ENCODE measurements around the gene CATSPERD. TPM values are rescaled to one million over a fixed set of nuclear protein-coding genes. Genes with fewer than 3 reads are reported as not detected.

CATSPERD gene
- polyA plus RNA-seq, 1 donor = not detected

DNA sequence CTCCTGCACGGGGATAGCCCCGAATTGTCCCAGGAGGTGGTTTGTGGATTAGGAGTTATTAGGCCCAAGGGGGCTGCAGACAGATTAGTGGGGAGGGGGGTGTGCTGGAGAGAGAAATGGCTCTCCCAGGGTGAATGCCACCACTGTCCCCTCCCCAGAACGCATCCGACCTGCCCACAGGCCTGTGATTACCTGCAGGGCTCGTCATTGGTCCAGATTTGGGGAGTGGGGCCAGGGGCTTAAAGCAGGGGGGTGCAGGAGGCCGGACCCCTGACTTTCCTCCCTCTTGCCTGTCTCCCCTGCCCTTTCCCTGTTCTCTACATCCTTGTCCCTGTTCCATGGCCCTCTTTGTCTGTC is 85.7 kb downstream of the CATSPERD start:
- DNase-seq = no peak

DNA sequence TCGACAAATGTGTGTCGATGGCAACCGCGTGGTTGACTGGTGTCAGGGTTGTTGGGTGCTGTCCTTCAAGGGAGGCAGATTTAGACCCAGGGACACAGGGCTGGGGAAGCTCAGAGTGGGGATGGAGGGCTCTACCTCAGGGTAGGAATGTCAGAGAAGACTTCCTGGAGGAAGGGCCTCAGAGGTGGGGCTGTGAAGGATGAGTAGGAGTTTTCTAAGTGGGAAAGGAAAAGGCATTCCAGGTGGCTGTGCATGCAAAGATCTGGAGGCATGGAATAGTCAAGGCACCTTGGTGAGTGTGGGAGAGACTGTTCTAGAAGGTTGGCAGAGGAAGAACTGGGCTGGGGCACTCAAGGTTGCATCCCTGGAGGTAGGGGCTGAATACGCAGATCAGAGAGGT is 86.5 kb downstream of the CATSPERD start:
- no peak for DNase-seq

DNA sequence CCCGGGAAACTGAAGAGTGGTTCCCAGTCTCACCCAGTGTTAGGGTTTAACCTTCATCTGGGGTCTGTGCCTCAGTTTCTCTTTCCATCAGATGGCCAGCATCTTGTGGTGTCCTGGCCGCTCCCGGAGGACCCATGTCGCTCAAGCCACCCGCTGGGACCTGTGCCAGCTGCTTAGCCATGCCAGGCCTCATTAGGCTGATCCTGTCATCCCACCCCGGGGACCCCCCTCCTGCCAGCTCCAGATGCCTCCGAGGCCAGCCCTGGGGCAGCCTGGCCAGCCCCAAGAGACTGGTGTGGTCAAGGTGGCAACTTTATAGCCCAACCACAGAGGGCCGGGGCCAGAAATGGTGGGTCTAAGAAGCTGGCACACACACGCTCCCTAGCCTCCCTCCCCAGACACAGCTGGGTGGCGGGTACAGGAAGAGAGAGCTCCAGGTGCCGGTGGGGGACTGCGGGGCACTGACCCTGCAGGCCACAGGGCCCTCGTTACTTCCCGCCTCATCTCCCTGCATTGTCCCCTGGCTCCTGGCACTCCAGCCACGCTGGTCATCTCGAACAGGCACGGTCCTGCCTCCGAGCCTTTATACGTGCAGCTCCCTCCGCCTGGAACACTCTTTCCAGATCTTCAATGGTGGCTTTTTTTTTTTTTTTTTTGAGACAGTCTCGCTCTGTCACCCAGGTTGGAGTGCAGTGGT is 87.8 kb downstream of the CATSPERD start:
- DNase-seq = no peak

DNA sequence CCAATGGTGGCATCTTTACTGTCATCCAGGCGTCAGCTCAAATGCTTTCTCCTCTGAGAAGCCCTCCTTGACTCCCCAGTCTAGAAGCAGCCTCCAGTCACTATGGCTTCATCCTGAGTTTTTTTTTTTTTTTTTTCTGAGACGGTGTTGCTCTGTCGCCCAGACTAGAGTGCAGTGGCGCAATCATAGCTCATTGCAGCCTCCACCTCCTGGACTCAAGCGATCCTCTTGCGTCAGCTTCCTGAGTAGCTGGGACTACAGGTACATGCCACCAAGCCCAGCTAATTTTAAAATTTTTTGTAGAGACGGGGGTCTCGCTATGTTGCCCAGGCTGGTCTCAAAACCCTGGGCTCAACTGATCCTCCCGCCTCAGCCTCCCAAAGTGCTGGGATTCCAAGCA is 88.6 kb downstream of the CATSPERD start:
- no peak for DNase-seq

DNA sequence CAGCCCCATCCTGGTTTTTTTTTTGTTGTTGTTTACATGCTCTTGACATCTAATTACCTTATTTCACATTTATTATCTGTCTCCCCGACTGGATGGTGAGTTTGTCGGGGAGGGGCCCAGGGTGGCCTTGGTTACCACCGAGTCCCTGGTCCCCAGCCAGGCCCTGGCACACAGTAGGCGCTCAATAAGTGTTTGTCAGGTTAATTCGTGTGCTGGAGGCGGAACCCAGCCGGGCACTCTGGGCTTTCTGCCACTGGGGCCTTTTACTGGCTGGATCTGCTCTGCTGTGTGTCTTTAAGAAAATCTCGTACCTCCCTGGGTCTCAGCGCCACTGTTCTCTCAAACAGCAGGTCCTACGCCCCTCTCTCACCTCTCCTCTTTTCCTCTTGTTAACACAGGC is 89.0 kb downstream of the CATSPERD start:
- DNase-seq = no peak

DNA sequence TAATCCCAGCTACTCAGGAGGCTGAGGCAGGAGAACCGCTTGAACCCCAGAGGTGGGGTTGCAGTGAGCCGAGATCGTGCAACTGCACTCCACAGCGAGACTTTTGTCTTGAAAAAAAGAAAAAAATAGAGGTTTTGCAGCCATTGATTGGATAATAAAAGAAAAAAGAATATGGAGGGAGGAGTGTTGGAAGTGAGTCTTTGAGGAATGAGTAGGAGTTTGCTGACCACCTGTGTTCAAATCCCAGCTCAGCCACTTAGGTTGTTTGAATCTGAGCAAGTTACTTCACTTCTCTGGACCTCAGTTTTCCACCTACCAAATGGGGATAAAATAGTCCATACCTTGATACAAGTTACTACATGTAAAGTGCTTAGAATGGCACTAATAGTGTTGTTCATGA is 90.7 kb downstream of the CATSPERD start:
- DNase-seq = no peak

DNA sequence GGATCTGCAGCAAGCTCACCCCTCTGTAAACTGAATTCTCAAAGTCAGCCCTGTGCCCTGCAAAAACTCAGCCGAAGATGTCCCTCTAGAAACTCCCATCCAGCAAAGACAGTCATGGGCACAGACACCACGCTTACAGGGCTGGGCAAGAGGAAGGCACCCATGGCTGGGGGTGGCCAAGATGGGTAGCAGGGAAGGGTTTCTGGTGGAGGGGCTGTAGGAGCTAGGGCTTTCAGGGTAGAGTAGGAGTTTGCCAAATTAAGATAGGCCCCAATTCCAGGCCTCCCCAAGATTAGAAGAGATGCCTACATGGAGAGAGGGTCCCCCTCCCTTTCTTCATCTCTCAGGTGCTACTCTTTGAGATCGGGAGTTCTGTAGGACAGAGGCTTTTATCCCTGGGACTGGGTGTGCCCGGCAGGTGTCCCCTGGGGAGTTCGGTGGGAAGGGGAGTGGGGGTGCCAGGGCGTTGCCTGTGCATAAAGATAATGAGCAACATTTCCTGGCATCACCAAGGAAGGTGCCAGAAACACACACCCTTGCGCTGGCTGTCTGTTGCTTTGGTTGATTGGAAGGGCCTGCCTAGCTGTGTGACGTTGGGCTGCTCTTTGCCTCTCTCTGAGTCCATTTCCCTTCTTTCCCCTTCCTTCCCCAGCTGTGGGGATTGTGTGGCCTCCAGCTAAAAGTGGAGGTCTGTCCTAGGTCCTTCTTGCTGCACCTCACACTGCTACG is 93.8 kb downstream of the CATSPERD start:
- DNase-seq = no peak

DNA sequence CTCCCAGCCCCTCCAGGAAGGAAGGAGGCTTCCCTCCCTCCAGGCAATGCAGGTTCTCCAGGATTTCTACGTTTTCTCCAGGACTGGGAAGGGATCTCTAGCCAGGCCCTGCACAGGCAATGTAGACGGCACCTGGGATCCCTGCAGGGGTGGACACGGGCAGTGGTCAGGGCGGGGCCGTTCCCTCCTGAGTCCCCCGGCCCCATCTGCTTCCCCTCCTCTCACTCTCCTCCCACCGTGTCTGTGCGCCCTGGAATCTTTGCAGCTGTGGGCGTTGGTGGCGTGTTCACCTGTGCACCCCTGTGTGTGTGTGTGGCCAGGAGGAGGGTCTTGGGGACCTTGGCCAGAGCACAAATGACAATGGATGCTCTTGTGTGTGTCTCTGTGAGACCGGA is 94.4 kb downstream of the CATSPERD start:
- no peak for DNase-seq

DNA sequence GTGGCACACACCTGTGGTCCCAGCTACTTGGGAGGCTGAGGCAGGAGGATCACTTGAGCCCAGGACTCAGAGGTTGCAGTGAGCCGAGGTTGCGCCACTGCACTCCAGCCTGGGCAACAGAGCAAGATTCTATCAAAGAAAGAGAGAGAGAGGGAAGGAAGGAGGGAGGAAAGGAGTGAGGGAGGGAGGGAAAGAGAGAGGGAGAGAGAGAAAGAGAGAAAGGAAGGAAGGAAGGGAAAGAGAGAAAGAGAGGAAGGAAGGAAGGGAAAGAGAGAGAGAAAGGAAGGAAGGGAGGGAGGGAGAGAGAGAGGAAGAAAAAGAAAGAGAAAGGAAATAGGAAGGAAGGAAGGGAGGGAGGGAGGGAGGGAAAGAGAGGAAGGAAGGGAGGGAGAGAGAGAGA is 96.8 kb downstream of the CATSPERD start:
- no peak for DNase-seq

DNA sequence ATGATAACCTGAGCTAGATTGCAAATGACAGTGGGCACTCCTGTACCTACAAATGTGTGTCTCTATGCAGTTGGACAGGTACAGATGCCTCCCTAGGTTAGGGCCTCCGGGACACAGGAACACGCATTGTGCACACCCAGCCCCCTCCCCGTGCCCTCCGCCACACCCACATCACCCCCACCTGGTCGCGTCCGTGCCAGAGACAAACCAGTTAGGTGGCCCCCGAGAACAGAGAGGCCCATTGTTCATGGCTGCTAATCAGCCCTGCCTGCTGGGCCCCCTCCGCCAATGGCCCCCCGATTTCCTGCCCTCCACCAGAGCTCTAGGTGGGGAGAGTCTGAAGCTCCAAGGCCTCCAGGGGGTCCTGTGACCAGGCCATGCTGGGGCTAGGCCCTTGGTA is 98.2 kb downstream of the CATSPERD start:
- DNase-seq = no peak

DNA sequence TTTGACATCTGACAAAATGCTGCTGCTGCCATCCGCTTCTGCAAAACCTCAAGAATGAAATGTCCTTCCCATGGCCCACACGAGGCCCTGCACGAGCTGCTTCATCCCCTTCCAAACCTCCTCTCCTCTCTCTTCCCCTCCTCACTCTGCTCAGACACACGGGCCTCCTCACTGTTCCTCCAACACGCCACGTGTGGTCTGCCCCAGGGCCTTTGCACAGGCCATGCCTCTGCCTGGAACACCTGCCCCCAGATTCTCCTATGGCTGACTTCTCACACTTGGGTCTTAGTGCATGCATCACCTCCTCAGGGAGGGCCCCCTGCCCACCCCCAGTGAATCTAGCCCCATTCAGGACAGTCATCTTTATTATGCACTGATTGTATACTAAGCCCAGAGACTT is 100.3 kb downstream of the CATSPERD start:
- DNase-seq = no peak

DNA sequence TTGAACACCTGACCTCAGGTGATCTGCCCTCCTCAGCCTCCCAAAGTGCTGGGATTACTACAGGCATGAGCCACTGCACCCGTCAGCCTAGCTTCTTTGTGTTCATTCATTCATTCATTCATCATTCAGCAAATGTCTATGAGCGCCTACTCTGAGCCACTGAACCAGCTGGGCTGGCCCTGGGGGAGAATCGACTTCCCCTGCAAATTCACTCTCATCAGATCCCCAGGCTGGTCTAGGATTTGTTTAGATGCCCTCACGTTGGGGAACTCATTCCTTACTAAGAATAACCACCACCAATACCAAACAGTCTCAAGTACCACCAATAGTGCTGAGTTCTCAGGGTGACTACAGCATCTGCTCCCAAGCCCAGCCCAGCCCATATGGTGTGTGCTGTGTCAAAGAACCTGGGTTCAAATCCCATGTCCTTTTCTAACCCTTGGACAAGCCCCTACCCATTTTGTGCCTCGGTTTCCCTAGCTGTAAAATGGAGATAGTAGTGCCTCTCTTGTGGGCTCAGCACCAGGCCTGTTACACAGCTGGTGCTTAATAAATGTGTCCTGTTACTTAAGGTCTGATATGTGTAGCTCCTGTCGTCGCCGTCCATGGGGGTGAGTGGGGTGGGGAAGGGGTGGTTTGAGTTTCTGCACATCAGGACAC is 101.2 kb downstream of the CATSPERD start:
- DNase-seq = no peak

DNA sequence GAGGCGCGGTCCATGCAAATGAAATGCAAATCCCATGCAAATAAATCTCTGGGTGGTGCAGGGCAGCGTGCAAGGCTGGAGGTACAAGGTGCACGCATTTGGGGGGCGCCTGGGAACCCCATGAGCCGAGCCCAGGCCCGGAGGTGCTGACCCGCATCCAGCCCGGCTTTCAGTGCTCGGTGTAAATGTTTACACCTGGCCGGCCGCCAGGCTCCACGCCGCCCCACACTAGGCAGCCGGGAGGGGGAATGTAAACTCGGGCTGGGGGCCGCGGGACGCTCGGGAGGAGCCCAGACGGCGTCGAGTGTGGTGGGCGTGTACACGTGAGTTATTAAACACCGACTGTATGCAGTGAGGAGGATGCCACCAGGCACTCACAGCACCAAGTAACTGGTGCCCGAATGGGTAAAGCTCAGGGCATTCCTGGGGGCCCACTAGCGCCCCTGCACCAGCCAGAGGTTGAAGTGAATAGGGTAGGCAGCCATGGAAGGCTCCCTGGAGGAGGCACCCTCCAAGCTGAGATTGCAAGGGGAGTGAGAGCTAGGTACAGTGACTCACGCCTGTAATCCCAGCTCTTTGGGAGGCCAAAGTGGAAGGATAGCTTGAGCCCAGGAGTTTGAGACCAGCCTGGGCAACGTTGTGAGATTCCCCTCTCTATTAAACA is 101.9 kb downstream of the CATSPERD start:
- no peak for DNase-seq

DNA sequence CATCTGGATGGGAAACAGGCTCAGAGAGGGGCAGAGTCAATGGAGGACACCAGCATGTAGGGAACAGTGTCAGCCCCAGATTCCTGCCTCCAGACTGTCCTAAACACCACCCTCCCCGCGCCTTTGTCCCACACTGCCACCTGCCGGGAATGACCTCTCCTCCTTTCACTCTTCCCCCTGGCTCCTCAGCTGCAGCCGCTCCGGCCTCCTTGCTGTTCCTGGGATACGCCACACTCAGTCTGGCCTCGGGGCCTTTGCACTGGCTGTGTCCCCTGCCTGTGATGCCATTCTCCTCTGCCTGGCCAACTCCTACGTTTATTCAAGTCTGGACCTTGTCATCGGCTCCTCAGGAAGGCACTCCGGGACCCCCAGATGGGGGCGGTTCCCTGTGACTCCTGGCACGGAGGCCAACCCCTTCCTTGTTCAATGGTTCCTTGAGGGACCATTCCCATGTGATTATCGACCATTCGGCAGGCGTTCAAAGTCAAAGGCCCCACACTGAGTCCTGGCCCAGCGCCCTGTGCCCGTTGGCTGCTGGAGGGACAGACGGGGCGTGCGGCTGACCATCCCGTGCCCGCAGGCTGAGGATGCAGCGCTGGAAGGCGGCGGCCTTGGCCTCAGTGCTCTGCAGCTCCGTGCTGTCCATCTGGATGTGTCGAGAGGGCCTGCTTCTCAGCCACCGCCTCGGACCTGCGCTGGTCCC is 103.3 kb downstream of the CATSPERD start:
- no peak for DNase-seq

DNA sequence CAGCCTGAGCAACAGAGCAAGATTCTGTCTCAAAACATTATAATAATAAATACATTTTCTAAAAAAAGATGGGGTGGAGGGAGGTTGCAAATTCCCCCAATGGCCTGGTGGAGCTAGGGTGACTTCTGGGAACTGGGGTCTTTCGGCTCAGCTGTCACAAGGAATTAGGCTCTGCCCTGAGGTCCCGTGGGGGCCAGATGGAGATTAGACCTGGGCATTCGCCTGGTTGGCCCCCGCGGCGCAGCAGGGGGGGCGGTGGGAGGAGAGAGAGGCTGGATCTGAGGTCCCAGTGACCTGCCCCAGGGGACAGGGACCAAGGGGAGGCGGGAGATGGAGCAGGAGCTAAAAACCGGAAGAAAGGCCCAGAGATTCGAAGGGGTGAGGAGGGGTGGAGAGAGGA is 104.3 kb downstream of the CATSPERD start:
- DNase-seq = no peak

DNA sequence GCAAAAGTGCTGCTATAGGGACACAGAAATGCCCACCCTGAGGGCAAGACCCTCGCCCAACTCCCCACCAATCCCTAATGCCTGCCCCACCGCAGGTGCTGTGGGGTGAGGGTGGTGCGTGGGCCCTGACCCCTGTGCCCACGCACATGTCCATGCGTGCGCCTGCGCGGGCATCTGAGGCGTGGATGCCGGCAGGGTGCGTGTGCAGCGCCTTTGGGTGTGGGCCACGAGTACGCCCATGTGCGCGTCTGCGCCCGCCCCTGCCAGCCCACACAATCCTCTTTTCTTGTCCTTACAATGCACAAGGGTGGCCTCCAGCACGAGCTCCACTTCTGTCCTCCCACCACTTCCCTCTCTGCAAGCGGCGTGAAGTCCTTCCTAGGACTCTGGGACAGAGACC is 104.7 kb downstream of the CATSPERD start:
- no peak for DNase-seq

DNA sequence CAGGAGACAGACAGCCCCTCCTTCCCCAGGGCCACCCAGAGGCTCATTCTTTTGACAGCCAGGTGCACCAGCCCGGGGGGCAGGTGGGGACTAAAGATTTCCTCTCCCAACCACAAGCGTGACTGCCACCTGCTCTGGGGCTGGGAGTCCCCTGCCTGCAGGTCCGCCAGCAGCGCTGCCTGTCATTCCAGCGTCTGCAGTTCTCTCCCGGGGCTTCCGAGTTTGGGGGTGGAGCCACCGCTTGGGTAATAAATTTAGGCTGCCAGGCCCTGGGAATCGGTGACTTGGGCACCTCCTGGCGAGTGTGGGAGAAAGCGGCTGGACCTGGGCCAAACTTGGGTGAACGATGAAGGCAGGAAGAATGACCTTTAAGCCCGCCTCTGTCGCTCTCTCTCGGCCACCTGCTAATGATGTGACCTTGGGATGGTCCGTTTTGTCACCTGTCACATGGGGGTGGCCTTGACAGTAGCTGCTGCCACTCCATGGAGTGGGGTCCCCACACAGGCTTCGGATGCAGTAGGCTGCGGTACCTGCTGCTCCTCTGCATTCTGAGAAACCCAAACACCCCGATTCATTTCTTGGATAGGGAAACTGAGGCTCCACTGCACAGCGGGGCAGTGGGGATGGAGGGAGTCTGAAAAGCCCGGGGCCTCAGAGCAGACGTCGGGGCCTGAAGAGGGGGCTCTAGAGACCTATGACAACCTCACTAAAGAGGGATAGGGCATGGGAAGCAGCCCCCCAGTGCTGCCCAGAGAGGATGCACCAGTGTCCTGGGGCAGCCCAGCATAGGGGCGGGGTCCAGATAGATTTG is 106.3 kb downstream of the CATSPERD start:
- DNase-seq = peak; percentile 82

DNA sequence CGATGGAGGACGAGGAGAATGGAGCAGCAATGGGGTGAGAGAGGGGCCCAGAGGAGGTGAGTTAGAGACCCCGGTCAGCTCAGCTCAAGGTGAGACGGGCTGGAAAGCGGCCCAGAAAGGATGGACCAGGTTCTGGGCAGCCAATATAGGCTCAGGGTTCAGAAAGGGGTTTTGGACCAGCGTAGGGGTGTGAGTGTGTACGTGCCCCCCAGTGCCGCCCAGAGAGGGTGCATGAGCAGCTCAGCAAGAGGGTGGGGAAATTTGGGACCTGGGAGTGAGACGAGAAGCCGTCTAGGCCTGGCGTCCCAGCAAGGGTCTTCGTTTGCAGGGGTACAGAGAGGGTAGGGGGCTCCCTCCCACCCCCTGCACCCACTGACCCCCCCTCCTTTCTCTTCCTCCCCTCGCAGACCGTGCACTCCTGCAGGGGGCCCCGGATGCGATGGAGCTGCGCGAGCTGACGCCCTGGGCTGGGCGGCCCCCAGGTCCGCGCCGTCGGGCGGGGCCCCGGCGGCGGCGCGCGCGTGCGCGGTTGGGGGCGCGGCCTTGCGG is 107.0 kb downstream of the CATSPERD start:
- DNase-seq = no peak

DNA sequence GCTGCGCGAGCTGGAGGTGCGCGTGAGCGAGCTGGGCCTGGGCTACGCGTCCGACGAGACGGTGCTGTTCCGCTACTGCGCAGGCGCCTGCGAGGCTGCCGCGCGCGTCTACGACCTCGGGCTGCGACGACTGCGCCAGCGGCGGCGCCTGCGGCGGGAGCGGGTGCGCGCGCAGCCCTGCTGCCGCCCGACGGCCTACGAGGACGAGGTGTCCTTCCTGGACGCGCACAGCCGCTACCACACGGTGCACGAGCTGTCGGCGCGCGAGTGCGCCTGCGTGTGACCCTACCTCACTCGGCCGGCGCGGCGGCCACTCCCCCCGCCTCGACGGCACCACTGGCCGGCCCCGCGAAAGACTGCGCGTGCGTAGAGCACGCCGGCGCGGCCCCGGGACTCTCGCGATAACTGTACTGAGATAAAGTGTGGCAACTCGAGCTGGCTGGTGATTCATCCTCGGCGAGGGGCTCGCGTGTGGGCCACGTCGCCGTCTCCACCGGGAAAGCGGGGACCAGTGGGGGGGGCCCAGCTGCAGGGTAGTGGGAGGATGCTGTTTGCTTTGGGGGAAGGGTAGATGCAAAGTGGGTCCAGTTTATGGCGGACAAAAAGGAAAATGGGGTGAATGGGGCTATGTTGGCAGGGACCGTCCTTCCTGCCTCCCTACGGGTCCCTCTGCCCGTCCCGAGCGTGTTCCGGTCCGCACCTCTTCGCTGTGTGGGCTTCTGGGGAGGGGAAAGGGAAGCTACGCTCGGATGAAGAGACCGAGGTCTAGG is 107.6 kb downstream of the CATSPERD start:
- DNase-seq = peak; percentile 93
